Measurements from ENCODE around the gene CHKB.
"Not testable (repeated sequence)": the region's sequence is repeated elsewhere in the genome, so short reads cannot be mapped to it uniquely, and the experiment has no call there.

The CHKB gene, protein sequence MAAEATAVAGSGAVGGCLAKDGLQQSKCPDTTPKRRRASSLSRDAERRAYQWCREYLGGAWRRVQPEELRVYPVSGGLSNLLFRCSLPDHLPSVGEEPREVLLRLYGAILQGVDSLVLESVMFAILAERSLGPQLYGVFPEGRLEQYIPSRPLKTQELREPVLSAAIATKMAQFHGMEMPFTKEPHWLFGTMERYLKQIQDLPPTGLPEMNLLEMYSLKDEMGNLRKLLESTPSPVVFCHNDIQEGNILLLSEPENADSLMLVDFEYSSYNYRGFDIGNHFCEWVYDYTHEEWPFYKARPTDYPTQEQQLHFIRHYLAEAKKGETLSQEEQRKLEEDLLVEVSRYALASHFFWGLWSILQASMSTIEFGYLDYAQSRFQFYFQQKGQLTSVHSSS

DNA sequence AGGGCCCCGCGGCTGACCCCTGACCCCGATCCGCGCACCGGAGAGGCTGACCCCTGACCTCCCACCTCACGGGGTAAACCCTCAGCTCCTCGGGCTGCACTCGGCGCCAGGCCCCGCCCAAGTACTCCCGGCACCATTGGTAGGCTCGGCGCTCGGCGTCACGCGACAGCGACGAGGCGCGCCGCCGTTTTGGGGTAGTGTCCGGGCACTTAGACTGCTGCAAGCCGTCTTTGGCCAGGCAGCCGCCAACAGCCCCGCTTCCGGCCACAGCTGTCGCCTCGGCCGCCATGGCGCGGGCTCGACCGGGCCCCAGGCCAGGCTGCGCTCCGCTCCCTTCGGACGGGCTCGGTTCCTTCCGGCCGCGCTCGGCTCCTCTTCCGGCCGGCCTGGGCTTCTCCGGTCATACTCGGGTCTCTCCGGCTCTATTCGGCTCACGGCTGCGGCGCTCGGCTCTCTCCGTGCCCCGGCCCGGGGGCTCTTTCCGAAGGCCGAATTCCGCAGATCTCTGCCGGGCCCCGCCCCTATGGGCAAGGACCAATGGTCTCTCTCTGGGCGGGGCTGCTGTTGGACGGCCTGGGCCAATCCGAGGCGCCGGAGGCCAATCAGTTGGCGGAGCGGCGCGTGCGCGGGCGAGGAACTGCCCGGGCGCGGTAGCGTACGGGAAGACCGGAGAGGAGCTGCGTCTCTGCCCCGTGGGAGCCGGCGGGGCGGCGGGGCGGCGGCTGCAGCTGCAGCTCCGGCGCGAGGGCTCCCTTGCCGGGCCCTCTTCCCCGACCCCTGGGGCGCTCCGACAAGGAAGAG is at the start of gene CHKB:
Gene CHKB (minus strand): TSS at position 357 of the 801 bp plus-strand sequence. CDS start 68 bp downstream, at position 289.
- DNase-seq, result peak; percentile 95

DNA sequence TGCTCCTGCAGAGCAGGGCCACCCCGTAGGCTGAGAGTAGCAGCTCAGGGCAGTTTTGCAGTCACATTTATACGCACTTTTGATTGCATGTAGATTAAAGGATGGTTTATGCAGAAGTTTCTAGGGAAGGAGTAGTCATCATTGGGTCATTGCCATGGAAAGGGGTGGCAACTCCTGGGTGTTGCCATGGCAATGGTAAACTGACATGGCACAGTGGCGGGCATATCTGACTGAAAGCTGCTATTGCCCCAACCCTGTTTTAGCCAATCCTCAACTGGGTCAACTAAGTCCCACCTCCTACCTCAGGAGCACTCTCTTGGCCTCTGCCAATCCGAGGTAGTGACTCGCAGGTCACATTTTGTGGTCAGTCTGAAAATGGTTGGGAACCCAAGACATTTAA is 47.7 kb upstream of the CHKB start:
- DNase-seq, result no peak

DNA sequence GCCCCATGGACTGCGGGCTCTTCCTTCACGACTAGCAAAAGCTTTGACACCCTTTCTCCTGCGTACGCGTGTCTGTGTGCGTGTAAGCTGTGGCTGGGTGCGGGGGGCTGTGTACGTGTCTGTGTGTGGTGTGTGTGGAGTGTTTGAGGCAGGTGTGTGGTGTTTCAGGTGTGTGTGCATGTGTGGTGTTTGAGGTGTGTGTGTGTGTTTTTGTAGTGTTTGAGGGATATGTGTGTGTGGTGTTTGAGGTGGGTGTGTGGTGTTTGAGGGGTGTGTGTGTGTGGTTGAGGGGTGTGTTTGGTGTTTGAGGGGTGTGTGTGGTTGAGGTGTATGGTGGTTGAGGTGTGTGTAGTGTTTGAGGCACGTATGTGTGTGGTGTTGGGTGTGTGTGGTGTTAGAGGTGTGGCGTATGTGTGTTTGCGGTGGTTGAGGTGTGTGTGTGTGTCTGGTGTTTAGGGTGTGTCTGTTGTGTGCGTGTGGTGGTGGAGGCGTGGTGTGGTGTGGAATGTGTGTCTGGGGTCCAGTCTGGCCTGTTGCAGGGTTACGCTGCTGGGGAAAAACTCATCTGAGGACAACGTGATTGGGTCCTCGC is 46.0 kb upstream of the CHKB start:
- DNase-seq, result no peak

DNA sequence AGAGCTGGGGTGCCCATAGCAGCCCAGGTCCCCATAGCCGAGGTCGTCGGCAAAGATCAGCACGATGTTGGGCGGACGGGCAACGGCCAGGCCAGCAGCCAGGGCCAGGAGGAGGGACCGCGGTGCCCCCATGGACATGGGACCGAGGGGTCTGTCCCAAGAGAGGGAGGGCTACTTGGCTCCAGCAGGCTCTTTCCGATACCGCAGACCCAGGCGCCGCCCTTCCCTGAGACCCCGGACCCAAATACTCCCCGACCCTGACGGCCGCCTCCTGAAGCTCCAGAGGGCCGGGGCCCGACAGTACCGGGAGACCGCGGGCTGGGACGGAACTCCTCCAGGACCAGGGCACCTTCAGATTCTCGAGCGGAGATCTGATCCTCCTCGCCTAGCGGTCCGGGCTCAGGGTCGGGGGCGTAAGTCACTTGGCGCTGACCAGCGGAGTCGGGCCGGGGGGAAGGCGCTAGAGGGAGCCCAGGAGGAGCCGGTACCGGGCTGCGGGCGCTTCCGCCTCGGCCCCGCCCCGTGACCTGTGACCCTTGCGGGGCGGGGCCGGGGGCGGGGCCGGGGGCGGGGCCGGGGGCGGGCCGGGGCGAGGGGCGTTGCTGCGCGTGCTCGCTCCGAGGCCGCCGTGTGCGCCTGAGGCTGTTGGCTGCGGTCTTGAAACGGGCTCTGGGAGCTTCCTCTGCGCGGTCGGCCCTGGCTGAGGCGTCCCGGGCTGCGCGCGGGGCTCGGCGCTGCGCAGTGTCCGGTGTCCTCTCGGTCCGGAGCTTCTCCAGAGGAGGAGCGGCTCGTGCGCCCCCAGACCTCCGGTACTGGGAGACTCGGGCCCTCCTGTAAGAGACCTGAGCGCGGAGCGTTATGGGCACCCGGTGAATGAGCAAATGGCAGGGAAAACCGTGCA is 45.2 kb upstream of the CHKB start, which contains the start of gene ARSA:
Gene ARSA (minus strand): TSS at position 511 of the 901 bp plus-strand sequence. CDS start 373 bp downstream, at position 138.
- peak; percentile 43 for DNase-seq

DNA sequence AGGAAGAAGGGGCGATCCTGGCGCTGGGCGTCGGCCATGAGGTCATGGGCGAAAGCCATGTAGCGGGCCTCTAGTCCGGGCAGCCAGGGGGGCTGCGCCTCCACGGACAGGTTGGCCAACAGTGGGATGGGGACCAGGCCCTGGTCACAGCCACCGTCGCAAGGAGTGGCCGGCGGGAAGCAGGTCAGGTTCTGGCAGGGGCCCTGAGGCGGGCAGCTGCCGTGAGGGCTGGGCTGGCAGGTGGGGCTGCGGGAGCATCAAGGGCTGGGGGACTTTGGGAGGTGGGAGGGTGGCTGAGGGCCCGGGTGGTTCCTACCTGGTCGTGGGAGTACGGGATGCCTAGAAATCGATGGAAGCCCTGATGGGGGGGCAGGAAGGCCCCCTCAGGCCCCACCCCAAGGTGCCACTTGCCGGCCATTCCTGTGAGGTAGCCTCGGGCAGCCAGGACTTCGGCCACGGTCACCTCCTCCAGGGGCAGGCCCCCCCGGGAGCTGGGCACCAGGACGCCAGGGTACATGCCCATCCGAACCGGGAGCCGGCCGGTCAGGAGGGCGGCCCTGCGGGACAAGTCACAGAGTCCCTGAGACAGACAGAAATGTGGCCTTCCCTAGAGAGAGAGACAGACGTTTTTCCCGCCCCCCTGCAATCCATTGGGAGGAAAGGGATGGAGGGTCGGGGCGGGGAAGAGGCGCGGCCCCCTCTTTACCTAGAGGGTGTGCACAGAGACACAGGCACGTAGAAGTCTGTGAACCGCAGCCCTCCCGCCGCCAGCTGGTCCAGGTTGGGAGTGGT is 44.4 kb upstream of the CHKB start:
- no peak for DNase-seq

DNA sequence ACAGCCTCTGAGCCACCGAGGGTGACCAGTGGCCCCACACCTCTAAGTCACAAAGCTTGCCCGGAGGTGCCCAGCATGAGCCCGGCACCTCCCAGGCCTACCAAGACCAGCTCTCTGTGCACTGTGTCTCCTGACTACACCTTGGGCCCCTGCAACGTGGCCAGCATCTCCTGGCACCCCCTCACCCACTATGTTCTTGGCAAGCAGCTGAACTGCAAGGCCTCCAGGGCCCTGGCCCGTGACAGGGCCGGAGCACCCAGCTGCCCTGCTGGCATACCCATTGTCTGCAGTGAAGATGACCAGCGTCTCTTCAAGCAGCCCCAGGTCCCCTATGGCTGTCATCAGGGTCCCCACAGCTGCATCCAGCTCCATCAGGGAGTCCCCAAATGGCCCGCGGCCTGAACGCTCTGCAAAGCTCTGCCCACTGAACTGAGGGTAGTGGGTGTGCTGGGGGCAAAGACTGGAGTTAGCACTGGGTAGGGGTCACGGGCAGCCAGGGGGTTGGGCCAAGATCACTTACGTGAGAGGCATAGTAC is 43.7 kb upstream of the CHKB start:
- no peak for DNase-seq

DNA sequence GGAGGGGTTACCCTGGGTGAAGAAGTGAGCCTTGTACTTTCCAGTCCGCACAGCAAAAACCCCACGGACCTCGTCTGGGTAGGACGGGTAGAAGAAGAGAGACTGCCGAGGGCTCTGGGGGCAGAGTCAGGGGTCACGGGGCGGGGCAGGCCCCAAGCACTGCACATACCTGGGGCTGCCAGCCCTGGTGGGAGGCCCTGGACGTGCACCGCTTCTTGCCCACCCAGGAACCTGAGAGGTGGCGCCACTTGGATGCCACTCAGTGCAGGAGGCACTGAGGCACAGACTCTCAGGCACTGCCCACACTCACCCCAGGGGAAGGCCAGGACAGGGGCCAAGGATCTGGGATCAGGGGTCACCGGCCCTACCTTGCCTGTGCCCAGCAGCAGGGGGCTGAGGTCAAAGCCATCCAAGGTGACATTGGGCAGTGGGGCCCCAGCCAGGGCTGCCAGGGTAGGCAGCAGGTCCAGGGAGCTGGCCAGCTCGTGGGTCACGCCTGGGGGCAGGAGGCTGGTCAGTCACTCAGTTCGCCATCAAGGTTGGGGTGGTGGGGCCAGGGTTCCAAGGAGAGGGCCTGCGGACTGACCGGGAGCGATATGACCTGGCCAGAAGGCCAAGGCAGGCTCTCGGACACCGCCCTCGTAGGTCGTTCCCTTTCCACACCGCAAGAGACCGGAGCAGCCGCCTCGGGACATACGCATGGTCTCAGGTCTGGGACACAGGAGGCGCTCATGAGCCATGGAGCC is 43.1 kb upstream of the CHKB start:
- no peak for DNase-seq

DNA sequence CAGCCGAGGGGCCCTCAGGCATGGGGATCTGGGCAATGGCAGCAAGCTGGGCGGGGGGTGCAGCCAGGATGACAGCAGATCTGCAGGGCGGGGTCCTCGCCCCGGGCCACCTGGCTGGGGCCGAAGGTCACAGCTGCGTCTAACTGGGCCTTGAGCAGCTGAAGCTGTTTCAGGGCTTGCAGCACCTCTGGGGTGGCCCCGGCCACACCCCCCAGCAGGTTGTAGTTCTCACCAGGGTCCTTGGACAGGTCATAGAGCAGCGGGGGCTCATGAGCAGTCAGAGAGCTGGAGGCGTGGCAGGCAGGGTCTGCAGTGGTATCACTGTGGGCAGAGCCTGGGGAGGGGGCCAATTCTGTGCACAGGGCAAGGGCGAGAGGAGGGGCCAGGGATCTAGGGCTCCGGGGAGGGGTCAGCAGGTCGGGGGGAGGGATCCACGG is 42.5 kb upstream of the CHKB start:
- no peak for DNase-seq

DNA sequence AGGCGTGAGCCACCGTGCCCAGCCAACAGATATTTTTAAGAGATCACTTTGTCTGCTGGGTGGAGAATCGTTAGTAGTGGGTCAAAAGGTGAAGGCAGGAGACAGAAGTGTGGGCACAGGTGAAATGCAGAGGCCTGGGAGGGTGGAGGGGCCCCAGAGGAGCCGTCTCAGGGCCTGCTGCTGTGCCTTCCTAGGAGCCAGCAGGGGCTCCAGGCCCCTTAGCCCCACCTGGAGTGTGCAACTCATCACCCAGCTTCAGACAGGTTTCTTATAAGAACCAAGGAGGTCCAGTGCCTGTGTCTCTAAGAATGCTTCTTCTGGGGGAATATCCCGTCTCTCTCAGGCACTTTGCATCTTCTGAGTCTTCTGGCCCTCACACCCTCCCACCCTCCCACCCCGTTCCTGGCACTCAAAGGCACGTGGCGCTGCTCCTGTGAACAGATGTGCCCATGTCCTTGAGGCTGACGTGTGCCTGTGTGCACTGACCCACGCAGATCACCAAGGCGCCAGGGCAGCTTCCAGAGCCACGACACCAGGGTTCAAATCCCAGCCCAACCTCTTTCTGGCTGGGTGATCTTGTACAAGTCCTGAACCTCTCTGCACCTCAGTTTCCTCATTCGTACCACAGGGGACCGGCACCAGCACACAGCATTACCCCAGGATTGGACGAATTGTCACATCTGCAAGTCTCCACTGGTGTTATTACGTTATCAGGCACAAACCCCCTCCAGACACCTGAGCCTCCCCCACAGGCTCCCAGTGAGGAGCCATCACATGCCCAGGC is 41.9 kb upstream of the CHKB start:
- DNase-seq, result no peak

DNA sequence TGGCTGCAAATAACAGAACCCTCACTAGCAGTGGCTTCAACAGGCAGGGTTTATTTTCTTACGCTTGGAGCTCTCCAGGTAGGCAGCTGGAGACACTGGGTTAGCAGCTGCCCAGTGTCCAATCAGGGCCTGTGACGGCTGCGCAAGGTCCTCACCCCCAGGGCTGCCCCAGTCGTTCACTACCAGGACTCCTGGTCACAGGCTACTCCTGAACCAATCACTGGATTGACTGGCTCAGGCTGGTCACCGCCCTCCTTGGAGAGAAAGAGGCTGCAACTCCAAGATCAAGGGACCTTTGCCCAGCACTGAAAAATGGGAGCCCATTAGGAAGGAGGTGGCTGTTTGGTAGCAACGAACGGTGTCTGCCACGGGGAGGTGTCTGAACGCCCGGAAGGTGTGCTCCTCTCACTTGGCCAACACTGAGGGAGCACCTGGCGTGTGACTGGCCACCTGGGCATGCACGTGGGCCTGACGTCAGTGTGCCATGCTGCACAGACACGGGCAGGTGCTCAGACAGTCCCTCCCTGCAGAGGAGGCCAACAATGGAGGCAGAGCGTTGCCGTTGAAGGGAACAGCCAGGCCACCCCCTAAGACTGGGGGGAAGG is 40.2 kb upstream of the CHKB start:
- DNase-seq, result peak; percentile 82

DNA sequence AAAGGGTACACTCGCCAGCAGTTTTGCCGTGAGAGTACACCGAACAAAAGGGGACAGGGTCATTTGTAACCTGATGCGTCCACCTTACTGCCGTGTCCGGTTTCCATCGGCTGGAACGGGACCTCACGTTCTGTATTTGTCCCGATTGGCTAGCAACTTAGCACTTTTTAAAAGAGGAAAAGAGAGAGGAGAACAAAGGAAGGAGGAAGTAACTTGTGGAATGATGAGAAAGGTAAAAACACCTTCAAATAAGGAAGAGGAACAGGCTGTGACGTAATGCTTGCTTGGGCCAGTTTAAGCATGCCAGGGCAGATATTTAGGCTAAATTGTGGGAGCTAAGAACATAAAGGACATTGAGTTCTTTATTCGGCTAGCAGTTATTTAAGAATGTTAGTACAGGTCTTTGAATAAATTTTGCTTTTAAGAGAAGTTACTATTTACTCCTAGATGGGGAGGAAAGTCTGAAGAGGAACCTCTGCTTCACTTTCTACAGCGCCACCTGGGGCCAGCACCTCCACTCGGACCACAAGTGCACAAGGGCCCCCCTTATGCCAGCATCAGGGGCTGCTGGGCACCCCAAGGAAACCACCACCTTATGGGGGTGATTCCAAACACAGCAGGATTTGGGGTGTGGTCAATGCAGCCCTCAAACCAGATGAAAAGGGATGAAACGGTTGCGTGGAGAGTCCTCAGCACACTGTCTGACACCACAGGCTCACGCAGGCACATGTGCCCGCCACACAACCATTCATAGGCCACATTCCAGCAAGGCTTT is 39.5 kb upstream of the CHKB start:
- DNase-seq, result no peak

DNA sequence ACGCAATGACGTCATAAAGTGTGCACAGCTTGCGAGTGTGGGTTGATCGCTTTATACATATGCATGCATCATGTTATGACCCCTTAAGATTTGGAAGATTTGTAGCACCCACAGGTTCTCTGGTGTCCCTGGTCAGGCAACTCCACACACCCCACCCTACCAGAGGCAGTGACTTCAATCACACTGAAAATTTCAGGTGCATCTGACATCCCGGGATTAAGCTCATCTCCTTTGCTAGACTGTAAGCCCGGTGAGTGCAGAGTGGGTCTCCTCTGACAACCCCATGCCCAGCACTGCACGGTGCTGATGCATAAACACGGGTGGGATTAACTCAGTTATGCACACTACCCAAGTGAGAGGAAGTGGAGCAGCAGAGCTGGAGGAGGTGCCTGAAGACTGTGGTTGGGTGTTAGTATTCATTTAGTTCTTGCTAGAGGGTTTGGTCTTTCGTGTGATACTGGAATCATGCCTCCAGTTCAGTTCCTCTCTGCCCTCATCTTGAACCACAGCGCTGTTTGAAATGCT is 38.8 kb upstream of the CHKB start:
- DNase-seq, result no peak

DNA sequence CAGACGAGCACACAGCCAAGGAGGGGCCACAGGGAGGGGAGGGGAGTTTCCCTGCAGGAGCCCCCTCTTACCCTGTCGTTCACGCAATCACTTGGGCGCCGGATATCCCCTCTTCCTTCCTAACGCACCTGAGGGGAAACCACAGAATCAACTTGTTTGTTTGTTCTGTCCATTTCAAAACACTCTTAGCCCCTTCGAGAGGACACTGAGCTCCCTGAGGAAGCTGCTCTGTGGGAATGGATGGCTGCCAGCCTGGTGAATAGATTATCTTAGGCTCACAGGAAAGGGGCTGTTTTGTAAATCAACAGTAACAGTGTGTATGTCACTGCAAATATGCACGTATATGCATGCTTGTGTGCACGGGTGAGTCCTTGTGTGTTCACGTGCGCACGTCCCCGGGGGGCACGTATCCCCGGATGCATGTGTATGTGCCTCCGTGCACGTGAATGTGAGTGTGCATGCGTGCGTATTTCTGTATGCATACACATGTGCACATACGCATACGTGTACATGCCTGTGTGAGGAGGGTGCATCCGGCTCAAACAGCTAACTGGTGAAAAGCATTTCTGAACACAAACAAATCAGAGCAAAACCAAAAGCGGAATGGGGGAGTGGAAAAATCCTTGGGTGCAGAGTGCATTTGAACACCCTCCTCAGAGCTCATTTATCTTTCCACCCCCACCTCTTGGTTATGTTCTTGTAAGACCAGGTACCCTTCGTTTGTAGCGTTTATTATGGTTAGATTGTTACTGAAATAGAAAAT is 38.1 kb upstream of the CHKB start:
- DNase-seq, result peak; percentile 39

DNA sequence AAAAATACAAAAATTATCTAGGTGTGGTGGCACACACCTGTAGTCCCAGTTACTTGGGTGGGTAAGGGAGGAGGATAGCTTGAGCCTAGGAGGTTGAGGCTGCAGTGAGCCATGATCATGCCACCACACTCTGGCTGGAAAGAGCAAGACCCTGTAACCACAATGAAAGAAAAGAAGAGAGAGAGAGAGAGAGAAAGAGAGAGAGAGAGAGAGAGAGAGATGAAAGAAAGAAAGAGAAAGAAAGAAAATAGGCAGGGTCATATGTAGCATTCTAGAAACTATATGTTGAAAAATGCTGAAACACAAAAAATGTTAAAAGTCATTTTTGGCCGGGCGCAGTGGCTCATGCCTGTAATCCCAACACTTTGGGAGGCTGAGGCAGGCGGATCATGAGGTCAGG is 31.6 kb upstream of the CHKB start:
- not testable (repeated sequence) for DNase-seq

DNA sequence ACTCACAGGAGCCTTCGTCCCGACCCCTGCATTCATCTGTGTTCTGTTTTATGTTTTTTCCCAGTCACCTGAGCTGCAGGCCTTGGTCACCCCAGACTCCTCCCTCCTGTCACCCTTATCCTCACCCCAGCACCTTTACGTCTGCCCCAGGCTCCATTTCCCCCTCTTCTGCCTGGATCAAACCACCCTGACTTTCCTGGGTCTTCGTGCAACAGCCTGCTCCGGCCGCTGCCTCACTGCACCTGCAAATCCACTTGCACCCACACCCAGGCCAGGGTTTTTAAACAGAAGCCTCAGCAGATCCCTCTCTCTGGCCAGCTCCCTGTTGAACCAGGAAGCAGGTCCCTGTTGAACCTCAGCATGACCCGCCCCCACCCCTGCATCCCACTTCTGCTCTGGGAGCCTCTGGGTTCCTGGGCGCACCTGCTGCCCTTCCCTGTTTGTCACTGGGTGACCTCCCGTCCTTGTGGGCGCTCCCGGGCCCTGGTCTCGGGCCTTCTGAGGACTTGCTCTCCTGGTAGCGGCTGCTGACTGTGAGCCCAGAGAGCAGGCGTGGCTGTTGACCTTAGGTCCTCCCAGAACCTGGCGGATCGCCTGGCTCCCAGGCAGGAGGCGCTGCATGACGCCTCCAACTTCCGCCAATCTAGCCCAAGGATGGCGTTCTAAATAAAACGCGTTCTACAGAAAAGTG is 30.8 kb upstream of the CHKB start:
- DNase-seq, result peak; percentile 37

DNA sequence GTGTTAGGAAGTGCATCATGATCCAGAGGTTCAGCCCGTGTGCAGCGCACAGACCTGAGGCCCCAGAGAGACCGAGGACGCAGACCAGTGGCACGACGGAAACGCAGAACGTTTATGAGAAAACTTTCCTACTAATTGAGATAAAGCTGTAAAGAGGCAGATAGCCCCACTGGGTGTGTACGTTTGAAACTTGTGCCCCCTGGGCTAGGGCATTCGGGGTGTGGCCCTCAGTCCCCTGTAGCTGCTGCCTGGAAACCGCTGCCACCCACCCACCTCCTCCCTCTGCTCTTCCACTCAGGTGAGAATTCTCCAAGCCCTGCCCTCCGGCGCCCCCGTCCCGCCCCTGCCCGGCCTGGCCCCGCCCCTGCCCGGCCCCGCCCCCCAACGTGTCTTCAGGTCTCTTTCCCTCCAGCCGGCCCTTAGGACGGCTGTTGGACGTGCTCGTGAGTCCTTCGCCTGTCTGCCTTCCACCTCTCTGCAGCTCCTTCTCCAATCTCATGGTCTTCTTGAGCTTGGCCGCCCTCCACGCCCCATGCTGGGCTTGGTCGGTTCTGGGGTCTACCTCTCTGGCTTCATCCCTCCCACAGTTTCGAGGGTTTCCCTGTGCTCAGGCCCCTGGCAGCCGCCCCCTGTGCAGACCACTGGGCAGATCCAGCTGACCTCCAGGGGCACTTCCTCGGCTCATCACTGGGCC is 30.0 kb upstream of the CHKB start:
- DNase-seq, result no peak

Data from NCI-H510A (cell line).